Endodermal cell (in vitro differentiated cells): ENCODE results near the gene SIM2. TPM values are rescaled to one million over a fixed set of nuclear protein-coding genes. Genes with fewer than 3 reads are reported as not detected.

Source experiments
- DNase-seq: peaks from one replicate; pipeline ENCODE4 v3.0.0-alpha.2; 2017
- H3K27ac ChIP-seq: 2 replicates; pipeline ENCODE4 v1.5.1; 2013; ENCODE audit warnings: mild to moderate bottlenecking, low read depth, low read length, moderate library complexity
- H3K27me3 ChIP-seq: 2 replicates; pipeline ENCODE4 v1.6.1; 2013; ENCODE audit warnings: mild to moderate bottlenecking, low read length, moderate library complexity; ENCODE audit not compliant: insufficient read depth, control insufficient read depth, poor library complexity, severe bottlenecking
- H3K36me3 ChIP-seq: 2 replicates; pipeline ENCODE4 v1.7.0; 2013; ENCODE audit warnings: mild to moderate bottlenecking, low read length, moderate library complexity; ENCODE audit not compliant: control insufficient read depth, insufficient read depth
- H3K4me1 ChIP-seq: one replicate; pipeline ENCODE4 v1.7.0; 2013; ENCODE audit warnings: low read length; ENCODE audit not compliant: control insufficient read depth, insufficient read depth
- H3K4me3 ChIP-seq: 2 replicates; pipeline ENCODE4 v1.5.1; 2013; ENCODE audit warnings: mild to moderate bottlenecking, low read length, moderate library complexity
- H3K9ac ChIP-seq: 2 replicates; pipeline ENCODE4 v1.6.1; 2013; ENCODE audit warnings: mild to moderate bottlenecking, low read length, moderate library complexity; ENCODE audit not compliant: poor library complexity, severe bottlenecking; ENCODE audit errors: extremely low read depth
- H3K9me3 ChIP-seq: 2 replicates; pipeline ENCODE4 v1.6.1; 2013; ENCODE audit warnings: mild to moderate bottlenecking, low read length, moderate library complexity; ENCODE audit not compliant: control insufficient read depth
- H3K27ac Mint-ChIP-seq: 2 replicates; pipeline ENCODE4 v1.8.0; 2020; ENCODE audit warnings: mixed read lengths
- H3K27me3 Mint-ChIP-seq: 2 replicates; pipeline ENCODE4 v1.8.0; 2021; ENCODE audit warnings: mild to moderate bottlenecking, mixed read lengths; ENCODE audit not compliant: insufficient read depth
- H3K36me3 Mint-ChIP-seq: 2 replicates; pipeline ENCODE4 v1.8.0; 2020; ENCODE audit warnings: low read depth, mixed read lengths
- H3K4me1 Mint-ChIP-seq: 2 replicates; pipeline ENCODE4 v1.8.0; 2020; ENCODE audit warnings: mixed read lengths
- H3K4me3 Mint-ChIP-seq: 2 replicates; pipeline ENCODE4 v1.8.0; 2020; ENCODE audit warnings: mild to moderate bottlenecking, moderate library complexity, mixed read lengths
- H3K9me3 Mint-ChIP-seq: 2 replicates; pipeline ENCODE4 v1.8.0; 2020; ENCODE audit warnings: mild to moderate bottlenecking, mixed read lengths
- WGBS, 2 experiments: methylation state at CpG; one replicate each; pipeline versions ENCODE4 v1.1.5 to v1.1.7; 2013; ENCODE audit warnings: missing lambda C conversion rate in 2 of 2, mixed read lengths in 1 of 2; ENCODE audit not compliant: insufficient coverage in 1 of 2, insufficient read length in 1 of 2; 5-methylcytosine and 5-hydroxymethylcytosine counted together
- total RNA-seq, 2 donors: library from RNA; stranded (reverse); fragmentation: NEBNext Ultra II Directional in 1 of 2; extraction: Animal tissue kit (Norgen Biotek cat#: 25700) in 1 of 2; gene quantifications; 2 replicates in 1 of 2; 3 replicates in 1 of 2; pipeline ENCODE4 v1.2.1, GENCODE V29; 2021
- TF ChIP-seq, protein P1 (sequence below): fragments of 200-600 bp; sonication (generic); conservative IDR thresholded peaks from 2 replicates; pipeline ENCODE4 v1.5.0; 2021; ENCODE audit warnings: antibody characterized with exemption, mild to moderate bottlenecking

Gene SIM2
- total RNA-seq, 2 donors from 2014 or later: not detected

DNA sequence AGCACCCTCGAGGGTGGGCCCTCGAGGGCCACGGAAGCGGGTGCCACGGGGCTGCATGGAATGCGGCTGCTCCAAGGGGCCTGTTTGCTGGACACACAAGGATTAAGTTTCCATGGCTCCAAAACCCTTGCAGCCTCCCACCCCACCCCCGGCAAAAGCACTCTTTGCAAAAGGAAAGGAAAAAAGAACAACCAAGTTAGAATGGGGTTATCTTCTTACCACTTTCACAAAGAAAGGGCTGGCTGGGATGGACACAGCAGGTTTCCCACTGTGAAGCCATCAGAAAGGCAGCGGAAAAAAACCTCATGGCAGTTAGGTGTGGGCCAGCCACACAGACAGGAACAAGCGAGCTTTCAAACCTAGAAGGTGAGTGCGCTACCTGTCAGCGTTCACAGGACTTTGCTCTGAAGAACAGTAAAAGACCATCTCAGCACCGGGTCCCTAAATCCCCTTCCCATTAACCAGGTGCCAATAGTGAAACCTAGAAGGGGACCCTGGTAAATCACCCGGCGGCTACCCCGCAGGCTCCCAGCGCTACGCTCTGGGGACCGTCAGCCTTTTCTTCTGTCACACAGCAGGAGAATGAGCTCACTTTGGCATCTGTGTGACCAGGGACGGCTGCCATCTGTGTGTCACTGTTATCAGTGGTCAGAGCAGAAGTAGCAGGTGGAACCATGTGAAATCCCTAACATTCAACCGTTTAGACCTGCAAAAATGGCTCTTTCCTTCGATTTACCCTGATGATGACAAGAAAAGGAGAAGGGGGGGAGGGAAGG lies 93.0 kb downstream of the SIM2 start:
- Histone ChIP-seq H3K36me3 (no peaks in the 10 kb centered on the region), H3K27ac (no peak overlapping the region), H3K27me3 (no peaks in the 10 kb centered on the region), H3K4me3 (no peak overlapping the region), H3K4me1 (no peaks in the 10 kb centered on the region), H3K9me3 (peaks cover 11% of the 10 kb centered on the region), H3K9ac (no peak overlapping the region)
- TF ChIP-seq, protein P1, sequence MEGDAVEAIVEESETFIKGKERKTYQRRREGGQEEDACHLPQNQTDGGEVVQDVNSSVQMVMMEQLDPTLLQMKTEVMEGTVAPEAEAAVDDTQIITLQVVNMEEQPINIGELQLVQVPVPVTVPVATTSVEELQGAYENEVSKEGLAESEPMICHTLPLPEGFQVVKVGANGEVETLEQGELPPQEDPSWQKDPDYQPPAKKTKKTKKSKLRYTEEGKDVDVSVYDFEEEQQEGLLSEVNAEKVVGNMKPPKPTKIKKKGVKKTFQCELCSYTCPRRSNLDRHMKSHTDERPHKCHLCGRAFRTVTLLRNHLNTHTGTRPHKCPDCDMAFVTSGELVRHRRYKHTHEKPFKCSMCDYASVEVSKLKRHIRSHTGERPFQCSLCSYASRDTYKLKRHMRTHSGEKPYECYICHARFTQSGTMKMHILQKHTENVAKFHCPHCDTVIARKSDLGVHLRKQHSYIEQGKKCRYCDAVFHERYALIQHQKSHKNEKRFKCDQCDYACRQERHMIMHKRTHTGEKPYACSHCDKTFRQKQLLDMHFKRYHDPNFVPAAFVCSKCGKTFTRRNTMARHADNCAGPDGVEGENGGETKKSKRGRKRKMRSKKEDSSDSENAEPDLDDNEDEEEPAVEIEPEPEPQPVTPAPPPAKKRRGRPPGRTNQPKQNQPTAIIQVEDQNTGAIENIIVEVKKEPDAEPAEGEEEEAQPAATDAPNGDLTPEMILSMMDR: no peak
- Mint-ChIP-seq H3K4me1 (peaks cover 10% of the 10 kb centered on the region), H3K27me3 (no peaks in the 10 kb centered on the region), H3K9me3 (no peaks in the 10 kb centered on the region), H3K27ac (no peak overlapping the region), H3K4me3 (no peak overlapping the region), H3K36me3 (no peaks in the 10 kb centered on the region)
- DNase-seq: no peak
- 75 to 76% methylated on average over 10 to 21 of the region's 21 CpGs for WGBS, 2 experiments

DNA sequence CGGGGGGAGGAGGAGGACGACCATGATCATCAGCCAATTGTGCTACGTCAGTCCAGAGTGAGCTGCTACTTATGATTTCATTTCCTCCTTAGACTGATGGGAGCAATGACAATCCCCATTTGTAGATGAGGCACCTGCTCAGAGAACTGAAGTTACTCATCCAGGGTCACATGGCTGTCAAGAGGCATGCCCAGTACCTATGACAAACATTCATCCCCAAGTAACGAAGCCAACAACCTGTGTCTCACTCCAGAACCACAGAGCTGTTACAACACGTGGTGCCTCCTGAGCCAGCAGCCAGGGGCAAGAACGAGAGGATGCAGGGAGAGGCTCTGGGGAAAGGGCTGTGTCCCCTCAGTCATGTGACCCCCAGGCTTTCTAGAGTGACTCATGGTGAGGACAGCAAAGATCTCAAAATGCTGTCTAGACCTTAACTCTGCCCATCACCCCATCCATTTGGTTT lies 93.6 kb downstream of the SIM2 start:
- H3K27me3 Mint-ChIP-seq: no peaks in the 10 kb centered on the region
- H3K4me1 ChIP-seq: no peaks in the 10 kb centered on the region
- peaks cover 13% of the 10 kb centered on the region for H3K9me3 ChIP-seq
- H3K27ac ChIP-seq: no peak overlapping the region
- H3K4me1 Mint-ChIP-seq: peaks cover 10% of the 10 kb centered on the region
- 81 to 86% methylated on average over 3 to 6 of the region's 6 CpGs for WGBS, 2 experiments
- H3K27ac Mint-ChIP-seq: no peak overlapping the region
- no peak for DNase-seq
- H3K36me3 ChIP-seq: no peaks in the 10 kb centered on the region
- TF ChIP-seq, protein P1: no peak
- H3K9me3 Mint-ChIP-seq: peaks cover 3% of the 10 kb centered on the region
- H3K9ac ChIP-seq: no peak overlapping the region
- H3K36me3 Mint-ChIP-seq: no peaks in the 10 kb centered on the region
- no peak overlapping the region for H3K4me3 ChIP-seq
- H3K27me3 ChIP-seq: no peaks in the 10 kb centered on the region
- no peak overlapping the region for H3K4me3 Mint-ChIP-seq

DNA sequence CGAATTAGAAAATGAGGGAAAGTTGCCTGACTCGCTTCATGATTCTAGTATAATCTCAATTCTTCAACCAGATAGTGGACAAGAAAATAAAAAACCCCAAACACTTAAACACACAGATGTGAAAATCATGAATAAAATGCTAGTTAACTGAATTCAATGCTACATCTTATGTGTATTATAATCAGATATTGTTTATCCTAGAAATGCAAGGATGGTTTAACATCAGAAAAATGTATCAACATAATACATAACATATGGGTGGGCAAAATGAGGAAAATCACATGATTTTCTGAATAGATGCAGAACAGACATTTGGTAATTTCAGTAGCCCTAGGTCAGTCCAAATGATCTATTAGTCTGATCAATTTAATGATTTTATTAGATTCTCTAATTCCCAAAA lies 97.2 kb downstream of the SIM2 start:
- peaks cover 9% of the 10 kb centered on the region for H3K36me3 Mint-ChIP-seq
- H3K4me1 Mint-ChIP-seq: peaks cover 5% of the 10 kb centered on the region
- no peak overlapping the region for H3K4me3 Mint-ChIP-seq
- WGBS, 2 experiments: 96 to 100% methylated on average over 1 to 2 of the region's 2 CpGs
- H3K27ac Mint-ChIP-seq: no peak overlapping the region
- Histone ChIP-seq H3K27me3 (no peaks in the 10 kb centered on the region), H3K9ac (no peak overlapping the region), H3K9me3 (peaks cover 33% of the 10 kb centered on the region), H3K36me3 (no peaks in the 10 kb centered on the region), H3K27ac (no peak overlapping the region), H3K4me1 (no peaks in the 10 kb centered on the region), H3K4me3 (no peak overlapping the region)
- TF ChIP-seq, protein P1: no peak
- no peaks in the 10 kb centered on the region for H3K27me3 Mint-ChIP-seq
- no peak for DNase-seq
- H3K9me3 Mint-ChIP-seq: peaks cover 20% of the 10 kb centered on the region
